ENCODE results near the gene TMC6.

TMC6 gene

DNA sequence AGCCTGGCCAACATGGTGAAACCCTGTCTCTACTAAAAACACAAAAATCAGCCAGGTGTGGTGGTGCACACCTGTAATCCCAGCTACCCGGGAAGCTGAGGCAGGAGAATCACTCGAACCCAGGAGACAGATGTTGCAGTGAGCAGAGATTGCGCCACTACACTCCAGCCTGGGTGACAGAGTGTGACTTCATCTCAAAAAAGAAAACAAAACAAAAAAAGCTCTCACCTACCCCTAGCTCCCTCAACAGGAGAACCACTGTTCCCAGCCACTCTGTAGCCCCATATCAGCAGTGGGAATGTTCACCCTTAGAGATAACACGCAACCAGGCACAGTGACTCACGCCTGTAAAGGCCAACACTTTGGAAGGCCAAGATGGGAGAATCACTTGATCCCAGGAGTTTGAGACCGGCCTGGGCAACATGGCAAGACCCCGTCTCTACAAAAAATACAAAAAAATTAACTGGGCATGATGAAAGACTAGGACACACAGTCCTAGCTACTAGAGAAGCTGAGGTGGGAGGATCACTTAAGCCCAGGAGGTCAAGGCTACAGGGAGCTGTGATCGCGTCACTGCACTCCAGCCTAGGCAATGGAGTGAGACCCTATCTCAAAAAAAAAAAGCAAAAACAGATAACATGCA is 7.4 kb upstream of the TMC6 start:
- no peak for DNase-seq (ENCODE audit: low read depth, low spot score)

DNA sequence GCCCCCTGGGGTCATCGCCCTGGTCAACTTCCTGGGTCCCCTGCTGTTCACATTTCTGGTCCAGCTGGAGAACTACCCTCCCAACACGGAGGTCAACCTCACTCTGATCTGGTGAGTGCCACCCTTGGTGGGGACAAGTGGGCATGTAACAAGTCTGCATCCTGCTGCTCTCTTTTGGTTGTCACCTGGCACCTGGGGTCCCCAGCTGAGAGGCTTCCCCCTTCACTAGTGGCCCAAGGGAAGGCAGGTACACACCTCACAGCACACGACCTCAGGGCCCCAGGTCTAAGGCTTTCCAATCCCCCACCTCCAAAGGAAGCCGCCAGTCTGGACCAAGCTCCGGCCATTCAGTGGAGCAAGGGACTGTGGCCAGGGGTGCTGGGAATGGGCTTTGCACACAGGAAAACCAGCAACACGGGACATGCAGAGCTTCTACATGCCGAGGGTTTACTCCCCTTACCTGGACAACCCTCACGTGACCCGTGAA is 6.4 kb upstream of the TMC6 start:
- no peak for DNase-seq (ENCODE audit: low read depth, low spot score)

DNA sequence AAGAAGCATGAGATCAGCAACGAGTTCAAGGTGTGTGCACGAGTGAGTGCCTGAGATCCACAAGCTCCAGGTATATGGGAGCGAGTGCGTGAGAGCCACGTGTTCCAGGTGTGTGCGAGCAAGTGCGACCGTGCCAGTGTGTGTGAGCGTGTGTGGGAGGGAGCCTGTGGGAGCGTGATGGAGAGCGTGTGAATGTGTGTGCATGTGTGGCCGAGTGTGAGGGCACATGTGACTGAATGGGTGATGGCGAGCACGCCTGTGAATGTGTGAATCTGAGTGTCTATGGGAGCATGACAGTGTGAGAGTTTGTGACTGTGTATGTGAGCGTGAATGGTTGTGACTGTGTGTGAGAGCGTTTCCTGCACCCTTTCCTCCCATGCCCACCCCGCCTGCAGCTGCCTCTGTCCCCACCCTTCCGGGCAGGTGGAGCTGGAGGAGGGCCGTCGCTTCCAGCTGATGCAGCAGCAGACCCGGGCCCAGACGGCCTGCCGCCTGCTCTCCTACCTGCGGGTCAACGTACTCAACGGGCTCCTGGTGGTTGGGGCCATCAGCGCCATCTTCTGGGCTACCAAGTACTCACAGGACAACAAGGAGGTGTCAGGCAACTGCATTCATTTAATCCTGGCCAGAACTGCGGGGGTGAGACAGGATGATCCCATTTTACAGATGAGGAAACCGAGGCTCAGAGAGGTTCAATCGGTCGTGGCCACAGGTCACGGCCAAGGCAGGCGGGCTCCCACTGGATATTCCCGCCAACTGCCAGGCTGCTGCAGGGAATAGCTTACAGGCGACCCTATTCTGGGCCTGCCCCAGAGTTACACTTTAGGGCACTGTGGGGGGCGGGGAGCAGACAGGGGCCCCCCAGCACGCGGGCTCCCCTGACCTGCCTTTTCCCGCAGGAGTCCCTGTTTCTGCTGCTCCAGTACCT is 5.7 kb upstream of the TMC6 start:
- DNase-seq (ENCODE audit: low read depth, low spot score) = no peak

DNA sequence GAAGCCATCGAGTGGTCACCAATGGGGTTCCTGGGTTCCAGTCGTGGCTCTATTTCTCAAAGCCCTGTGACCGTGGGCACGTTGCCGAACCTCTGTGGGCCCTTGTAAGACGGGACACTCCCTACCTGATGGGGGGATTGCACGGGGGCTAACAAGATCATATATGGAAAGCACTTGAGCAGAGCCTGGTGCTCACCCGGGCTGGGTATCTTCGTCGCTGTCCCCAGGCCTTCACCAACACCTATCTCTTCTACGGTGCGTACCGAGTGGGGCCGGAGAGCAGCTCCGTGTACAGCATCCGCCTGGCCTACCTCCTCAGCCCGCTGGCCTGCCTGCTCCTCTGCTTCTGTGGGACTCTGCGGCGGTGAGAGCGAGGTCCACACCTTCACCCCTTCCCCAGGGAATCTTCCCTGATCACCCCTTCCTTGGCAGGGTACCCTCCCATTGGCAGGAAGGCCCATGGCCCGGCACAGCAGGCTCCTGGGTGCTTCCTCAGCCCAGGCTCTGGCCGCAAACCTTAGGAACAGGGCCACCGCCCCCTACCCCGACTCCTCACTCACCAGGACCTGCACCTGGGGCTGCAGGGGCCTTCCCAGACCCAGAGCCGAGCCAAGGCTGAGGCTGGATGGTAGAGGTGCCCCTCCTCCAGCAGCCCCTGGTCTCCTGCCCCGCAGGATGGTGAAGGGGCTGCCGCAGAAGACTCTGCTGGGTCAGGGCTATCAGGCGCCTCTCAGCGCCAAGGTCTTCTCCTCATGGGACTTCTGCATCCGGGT is 4.8 kb upstream of the TMC6 start:
- no peak for DNase-seq (ENCODE audit: low read depth, low spot score)

DNA sequence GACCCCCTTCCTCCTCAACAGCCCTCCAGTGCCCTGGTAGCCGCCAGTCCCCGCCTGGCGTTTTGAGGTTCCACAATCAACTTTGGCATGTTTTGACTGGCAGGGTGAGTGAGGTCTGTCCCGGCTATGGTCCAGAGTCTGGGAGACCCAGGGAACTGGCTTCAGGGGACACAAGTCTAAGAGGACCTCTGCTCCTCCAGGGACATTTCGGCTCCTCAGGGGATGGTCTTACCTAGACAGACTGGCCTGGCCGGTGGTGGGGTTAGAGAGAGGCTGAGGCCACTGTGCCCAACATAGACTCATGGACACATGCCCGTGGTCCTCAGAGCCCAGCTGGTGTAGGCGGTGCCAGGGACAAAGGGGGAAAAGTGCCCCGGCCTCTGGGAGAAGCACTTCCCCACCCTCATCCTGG is 4.2 kb upstream of the TMC6 start:
- DNase-seq (ENCODE audit: low read depth, low spot score) = no peak

DNA sequence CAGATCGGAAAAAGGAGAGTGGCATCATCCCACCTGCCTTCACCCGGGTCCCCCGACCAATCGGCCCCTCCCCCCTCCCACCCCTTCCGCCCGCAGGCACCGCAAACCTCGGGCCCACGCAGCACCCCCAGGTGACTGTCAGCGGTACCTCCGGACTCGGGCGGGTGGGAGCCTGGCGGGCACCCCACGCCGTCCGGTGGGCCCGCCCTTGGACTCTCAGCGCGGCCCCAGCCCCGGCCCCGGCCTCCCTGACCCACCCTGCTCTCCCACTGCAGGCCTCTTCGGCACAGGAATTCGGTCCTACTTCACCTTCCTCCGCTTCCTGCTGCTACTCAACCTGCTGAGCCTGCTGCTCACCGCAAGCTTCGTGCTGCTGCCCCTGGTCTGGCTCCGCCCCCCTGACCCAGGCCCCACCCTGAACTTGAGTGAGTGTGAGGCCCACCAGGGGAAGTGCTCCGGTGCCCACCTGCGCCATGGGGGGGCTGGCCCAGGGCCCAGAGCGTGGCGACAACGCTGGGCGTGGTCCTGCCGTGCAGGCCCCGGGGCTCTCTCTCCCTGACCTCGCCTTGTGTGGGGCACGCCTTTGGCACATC is 3.6 kb upstream of the TMC6 start:
- no peak for DNase-seq (ENCODE audit: low read depth, low spot score)

DNA sequence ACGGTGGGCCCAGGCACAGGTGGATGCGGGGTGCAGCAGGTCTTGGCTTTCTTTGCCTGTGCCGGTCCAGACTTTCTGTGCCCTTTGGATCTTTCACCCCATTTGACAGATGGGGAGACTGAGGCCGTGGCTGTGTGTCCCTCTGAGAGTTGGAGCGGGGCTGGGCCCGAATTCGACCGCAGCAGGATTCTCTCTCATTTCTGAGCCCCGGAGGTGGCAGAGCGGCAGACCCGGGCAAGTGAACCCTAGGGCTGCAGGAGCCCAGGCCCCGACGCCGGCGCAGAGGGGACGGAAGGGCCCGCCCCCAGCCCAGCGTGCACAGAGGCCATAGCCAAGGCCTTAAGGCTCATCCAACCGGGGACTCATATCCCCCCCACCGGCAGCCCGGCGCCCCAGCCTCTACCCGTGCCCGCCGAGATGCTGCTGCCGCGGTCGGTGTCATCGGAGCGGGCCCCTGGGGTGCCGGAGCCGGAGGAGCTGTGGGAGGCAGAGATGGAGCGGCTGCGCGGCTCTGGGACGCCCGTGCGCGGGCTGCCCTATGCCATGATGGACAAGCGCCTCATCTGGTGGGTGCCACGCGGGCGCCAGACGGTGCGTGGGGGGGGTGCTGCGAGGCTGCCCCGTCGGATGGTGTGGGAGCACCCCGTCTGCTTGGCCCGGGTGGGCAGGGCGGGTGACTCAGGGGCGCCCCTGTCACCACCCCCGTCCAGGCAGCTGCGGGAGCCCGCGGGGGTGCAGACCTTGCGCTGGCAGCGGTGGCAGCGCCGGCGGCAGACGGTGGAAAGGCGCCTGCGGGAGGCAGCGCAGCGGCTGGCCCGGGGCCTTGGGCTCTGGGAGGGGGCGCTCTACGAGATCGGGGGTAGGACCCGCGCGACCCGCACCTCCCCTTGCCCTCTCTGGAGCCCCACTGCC is 2.9 kb upstream of the TMC6 start:
- DNase-seq (ENCODE audit: low read depth, low spot score) = no peak

DNA sequence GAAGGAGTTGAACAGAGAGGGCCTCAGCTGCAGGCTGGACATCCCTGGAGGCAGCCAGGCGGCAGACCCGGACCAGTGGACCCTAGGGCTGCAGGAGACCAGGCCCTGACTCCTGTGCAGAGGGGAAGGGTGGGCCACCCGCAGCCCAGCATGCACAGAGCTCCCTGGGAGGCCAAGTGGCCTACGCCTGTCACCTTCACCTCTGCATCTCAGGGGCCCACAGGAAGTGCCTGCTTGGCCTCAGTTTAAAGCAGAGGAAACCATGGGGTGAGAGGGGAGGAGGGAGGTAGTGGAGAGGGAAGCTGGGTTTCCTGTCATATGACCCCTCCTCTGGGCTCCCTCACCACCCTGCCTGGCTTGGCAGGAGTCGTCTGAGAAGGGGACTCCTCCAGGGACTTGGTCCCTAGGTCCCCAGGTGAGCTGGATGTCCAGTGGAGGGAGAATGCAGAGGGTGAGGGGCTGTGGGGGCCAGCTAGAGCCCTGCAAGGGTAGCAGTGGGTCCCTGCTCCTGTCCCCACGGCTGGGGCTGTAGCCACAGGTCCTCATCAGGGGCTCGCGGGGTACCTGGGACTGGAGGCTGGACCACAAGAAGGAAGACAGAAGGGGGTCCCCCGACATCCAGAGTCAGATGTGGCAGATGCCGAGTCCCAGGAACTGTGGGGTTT is 2.0 kb upstream of the TMC6 start, which contains the start of gene TMC8:
TSS of gene TMC8 (plus strand) at position 335 of the 665 bp plus-strand sequence. CDS start 818 bp downstream, outside the sequence.
- peak; percentile 66 for DNase-seq (ENCODE audit: low read depth, low spot score)

DNA sequence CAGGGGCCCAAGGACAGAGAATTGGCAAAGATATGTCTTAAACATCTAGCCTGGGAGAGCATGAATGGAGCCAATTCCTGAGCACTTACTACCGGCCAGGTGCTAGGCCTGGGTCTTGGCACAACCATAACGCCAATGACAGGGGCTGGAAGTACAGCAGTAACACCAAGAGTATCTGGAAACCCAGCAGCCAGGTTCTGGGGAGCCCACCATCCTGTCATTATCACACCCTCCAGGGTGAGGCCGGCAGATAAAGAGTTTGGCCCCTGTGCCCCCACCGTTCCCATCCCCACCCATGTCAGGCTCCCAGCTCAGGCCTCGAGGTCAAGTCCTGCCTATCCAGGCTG is 1.5 kb upstream of the TMC6 start:
- DNase-seq (ENCODE audit: low read depth, low spot score) = no peak

DNA sequence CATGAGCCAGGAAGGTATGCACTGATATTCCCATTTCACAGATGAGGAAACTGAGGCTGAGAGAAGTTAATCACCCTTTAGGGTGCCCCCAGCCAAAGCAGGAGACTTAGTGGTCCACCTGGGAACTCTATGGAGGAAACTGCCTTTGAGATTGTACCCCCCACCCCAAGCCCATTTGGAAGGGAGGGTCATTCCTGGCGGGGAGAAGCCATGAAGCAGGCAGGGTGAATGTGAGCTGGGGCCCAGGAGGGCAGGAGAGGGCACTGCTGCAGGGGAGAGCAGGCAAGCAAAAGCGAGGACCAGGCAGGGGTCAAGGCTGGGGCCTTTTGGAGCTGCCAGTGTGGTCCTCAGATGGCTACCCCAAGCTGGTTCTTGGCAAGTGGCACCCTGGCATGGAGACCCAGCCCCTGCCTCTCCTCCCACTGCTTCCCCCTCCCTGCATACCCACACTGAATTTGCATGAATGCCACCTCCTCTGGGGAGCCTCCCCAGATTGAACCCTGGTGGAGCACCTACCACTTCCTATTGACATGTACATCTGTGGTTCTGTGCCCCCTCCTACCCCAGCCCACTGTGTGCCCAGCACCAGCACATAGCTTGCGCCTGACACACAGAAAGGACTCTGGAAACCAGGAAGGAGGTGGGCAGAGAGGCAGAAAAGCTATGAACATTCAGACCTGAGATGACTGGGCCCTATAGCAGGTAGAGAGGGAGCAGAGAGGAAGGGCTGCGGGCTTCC is 965 bp upstream of the TMC6 start:
- no peak for DNase-seq (ENCODE audit: low read depth, low spot score)

DNA sequence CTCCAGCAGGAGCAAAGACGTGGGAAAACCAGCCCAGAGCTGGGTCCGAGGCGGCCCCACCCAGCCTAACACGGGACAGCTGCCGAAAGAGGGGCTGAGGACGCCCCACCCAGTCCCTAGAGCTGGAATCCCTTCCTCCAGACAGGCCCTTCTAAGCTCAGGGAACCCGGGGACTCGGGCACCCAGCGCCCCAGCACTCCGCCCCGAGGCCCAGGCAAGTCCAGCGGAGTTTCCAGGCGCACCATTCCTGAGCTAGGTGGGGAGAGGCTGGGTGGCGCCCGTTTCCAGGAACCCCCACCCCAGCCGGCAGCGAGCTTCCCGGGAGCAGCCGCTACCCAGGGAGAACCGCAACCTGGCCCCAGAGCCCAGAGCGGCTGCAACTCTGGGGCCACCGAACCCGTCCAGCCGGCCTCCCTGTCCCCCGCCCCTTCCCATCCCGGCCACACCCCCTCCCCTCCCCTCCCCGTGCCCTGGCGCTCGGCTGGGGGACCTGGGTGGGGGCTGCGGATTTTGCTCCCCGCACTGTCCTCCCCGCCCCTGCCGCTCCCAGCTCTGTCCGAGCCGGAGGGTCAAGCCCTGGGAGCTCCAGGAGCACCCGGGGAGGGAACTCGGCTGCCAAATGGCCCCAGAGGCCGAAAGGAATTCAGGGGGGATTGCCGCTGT is 536 bp downstream of the TMC6 start:
- no peak for DNase-seq (ENCODE audit: low read depth, low spot score)

DNA sequence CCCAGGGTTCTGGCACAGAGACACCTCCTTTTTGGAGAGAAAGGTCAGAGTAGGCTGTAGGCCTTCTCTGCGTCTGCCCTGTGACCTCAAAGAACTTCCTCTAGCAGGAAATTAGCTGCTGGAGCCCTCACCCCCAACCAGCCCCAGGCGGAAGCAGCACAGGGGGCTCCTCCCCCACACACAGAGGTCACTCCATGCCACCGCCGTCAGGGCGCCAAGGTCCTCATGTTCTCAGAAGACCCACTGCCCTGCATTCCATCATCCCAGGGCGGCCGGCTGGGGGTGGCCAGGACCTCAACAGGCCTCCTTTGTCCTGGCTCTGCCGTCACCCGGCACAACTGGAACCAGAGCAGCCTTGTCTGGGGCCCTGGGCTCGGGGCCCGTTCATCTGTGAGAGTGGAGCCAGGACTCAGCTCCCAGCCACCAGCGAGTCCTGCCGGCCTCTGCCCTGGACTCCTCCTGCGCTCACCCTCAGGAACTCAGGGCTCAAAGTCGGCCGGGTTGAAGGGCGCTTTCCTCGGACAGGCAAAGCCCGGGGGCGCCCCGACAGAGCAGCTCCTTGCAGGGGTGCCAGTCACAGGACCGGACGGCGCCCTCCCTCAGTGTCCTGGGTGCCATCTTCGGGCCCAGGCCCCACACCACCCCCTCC is 1.2 kb downstream of the TMC6 start:
- no peak for DNase-seq (ENCODE audit: low read depth, low spot score)

DNA sequence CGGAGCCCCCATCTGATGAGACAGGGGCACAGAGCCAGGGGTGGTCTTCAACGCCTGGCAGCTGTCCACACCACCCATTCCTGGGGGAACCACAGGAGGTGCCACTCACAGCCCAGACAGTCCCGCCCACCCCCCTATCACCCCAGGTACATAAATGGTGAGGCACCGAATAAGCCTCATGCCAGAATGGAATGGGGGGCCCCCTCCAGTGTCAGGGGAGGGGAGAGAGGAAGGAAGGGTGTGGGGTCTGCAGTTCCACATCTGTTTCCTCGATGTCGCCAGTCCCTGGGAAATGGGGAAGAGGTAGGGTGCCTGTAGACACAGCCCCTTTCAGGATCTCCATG is 1.7 kb downstream of the TMC6 start:
- DNase-seq (ENCODE audit: low read depth, low spot score) = no peak

DNA sequence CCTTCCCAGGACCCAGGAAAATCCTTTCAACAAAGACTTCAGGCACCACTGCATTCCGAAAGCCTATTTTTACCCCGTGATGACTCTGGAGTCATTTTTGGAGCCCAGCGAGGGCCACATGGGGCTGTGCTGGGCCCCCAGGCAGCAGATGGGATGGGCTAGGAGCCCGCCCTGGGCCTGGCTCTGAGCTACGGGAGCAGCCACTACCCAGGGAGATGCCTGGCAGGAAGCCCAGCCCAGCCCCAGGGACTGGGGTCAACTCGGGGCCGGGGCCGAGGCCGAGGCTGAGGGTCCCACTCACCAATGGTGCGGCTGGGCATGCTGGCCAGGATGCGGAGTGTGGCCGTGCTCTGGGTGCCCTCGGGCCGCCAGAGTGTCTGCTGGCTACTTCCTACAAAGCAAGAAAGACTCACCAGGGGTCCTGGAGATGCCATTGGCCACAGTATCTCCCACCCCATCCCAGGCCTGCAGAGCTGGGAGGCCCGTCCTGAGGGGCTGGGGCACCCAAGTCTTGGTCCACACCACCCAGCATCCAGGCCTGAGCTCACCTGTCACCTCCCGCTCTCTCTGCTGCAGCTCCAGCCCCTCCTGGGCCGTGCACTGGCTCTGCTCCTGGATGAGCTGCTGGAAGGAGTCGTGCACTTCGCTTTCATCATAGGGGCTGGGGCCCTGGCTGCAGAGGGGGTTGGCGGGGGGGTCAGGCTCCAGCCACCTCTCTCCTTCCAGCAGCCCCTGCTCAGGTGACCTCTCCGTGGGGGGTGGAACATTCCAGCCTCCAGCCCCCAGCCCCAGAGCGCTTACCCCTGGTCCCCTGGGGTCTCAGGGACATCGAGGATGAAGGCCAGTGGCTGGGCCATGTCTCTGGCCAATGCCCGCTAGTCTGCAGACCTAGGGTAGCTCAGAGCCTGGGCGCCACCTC is 2.3 kb downstream of the TMC6 start:
- DNase-seq (ENCODE audit: low read depth, low spot score) = no peak

DNA sequence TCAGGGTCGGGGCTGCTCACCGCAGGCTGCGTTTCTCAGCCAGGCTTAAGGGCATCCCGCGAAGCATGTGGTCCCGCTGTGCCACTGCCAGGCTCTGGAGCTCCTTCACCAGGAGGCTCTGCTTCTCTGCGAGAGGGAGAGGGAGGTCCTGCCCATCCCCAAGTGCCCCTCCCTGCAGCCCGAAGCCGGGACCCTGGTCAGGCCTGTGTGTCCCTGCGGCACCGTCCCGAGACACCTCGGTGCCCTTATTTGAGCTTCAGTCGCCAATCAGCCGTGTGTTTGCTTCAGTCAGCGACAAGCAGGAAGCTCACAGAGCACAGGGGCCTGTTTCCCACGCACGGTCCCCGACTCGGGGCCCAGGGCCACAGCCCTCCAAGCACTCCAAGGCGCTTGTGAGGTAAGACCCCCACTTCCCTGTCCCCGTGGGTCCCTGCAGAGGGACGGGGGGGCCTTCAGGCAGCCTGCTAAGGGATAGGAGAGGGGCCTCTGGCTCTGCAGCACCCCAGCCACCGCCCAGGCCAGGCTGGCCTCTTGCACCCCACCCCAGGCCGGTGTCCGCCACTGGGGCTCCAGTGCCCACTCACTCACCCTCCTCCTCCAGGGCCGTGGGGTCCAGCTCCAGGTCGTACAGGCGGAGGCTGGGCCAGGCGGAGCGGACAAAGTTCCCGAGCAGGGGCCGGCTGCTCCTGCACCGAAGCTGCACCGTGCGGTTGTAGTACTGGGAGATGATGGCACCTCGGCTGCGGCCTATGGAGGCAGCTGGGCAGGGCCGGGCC is 3.2 kb downstream of the TMC6 start:
- no peak for DNase-seq (ENCODE audit: low read depth, low spot score)

DNA sequence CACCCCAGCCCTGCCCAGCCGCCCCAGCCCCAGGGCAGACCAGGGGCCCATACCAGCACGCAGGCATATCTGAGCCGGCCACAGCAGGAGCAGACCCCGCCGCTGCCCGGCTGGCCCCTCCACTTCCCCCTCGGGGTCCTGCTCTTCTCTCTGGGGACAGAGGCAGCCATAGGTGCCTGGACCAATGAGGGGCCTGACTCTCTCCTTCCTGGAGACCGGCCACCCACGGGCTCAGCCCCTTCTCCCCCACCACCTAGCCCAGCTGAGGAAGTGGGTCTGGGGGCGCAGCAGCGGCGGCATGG is 3.8 kb downstream of the TMC6 start:
- no peak for DNase-seq (ENCODE audit: low read depth, low spot score)

Data from activated CD4-positive, CD25-positive, alpha-beta regulatory T cell treated with anti-CD3 and anti-CD28 coated beads, Interleukin-2, amount 50 U/mL, for 16 hours (primary cell).